Measurements from ENCODE around the gene PRDM2.

The PRDM2 gene

GRCh38 chr1:13799502-13800283 lies 99.7 kb downstream of the PRDM2 start:
- no peak for TF ChIP-seq CTCF (IDR thresholded peaks at IDR 0.05; ENCODE audit: low read depth, low read length)
- no peak overlapping the region for H3K4me3 ChIP-seq (ENCODE audit: low read depth, low read length)

- H3K4me3 ChIP-seq (ENCODE audit: low read depth, low read length): no peak overlapping the region
- no peak for TF ChIP-seq CTCF (IDR thresholded peaks at IDR 0.05; ENCODE audit: low read depth, low read length)
Measured at GRCh38 chr1:13801232-13801631, 101.2 kb downstream of the PRDM2 start.

- H3K4me3 ChIP-seq (ENCODE audit: low read depth, low read length): no peak overlapping the region
- TF ChIP-seq CTCF (IDR thresholded peaks at IDR 0.05; ENCODE audit: low read depth, low read length): no peak
Measured at GRCh38 chr1:13801655-13802486, 101.9 kb downstream of the PRDM2 start.

GRCh38 chr1:13802782-13803545 lies 103.0 kb downstream of the PRDM2 start:
- H3K4me3 ChIP-seq (ENCODE audit: low read depth, low read length): no peak overlapping the region
- TF ChIP-seq CTCF (IDR thresholded peaks at IDR 0.05; ENCODE audit: low read depth, low read length): no peak

- no peak for TF ChIP-seq CTCF (IDR thresholded peaks at IDR 0.05; ENCODE audit: low read depth, low read length)
- no peak overlapping the region for H3K4me3 ChIP-seq (ENCODE audit: low read depth, low read length)
Measured at GRCh38 chr1:13803546-13804239, 103.7 kb downstream of the PRDM2 start.

- no peak for TF ChIP-seq CTCF (IDR thresholded peaks at IDR 0.05; ENCODE audit: low read depth, low read length)
- no peak overlapping the region for H3K4me3 ChIP-seq (ENCODE audit: low read depth, low read length)
Measured at GRCh38 chr1:13804240-13804633, 104.2 kb downstream of the PRDM2 start.

Data from WI38 (cell line).